ENCODE measurements around the gene DMAC2L.

DNA sequence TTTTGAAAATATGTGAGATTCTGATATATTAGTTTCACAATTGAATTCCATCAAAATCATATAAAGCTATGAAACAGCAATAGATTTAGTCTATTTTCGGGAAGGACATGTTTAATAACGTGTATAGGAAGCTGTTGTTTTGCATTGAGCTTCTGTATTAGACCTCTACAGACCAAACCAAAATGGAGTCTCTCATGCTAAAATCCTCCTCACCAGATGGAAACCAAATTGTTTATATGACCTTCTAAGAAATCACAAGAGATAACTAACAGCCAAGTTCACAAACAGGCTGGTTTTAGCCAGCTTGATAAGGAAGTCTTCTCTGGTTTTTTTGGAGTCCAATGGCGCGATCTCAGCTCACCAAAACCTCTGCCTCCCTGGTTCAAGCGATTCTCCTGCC is 24.0 kb upstream of the DMAC2L start:
- TF ChIP-seq, protein P1, sequence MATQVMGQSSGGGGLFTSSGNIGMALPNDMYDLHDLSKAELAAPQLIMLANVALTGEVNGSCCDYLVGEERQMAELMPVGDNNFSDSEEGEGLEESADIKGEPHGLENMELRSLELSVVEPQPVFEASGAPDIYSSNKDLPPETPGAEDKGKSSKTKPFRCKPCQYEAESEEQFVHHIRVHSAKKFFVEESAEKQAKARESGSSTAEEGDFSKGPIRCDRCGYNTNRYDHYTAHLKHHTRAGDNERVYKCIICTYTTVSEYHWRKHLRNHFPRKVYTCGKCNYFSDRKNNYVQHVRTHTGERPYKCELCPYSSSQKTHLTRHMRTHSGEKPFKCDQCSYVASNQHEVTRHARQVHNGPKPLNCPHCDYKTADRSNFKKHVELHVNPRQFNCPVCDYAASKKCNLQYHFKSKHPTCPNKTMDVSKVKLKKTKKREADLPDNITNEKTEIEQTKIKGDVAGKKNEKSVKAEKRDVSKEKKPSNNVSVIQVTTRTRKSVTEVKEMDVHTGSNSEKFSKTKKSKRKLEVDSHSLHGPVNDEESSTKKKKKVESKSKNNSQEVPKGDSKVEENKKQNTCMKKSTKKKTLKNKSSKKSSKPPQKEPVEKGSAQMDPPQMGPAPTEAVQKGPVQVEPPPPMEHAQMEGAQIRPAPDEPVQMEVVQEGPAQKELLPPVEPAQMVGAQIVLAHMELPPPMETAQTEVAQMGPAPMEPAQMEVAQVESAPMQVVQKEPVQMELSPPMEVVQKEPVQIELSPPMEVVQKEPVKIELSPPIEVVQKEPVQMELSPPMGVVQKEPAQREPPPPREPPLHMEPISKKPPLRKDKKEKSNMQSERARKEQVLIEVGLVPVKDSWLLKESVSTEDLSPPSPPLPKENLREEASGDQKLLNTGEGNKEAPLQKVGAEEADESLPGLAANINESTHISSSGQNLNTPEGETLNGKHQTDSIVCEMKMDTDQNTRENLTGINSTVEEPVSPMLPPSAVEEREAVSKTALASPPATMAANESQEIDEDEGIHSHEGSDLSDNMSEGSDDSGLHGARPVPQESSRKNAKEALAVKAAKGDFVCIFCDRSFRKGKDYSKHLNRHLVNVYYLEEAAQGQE (IDR thresholded peaks at IDR 0.05; ENCODE audit: insufficient read depth in 1 of 2, low read depth in 2 of 2, low read length in 1 of 2) = no peak
- TF ChIP-seq, protein P2, sequence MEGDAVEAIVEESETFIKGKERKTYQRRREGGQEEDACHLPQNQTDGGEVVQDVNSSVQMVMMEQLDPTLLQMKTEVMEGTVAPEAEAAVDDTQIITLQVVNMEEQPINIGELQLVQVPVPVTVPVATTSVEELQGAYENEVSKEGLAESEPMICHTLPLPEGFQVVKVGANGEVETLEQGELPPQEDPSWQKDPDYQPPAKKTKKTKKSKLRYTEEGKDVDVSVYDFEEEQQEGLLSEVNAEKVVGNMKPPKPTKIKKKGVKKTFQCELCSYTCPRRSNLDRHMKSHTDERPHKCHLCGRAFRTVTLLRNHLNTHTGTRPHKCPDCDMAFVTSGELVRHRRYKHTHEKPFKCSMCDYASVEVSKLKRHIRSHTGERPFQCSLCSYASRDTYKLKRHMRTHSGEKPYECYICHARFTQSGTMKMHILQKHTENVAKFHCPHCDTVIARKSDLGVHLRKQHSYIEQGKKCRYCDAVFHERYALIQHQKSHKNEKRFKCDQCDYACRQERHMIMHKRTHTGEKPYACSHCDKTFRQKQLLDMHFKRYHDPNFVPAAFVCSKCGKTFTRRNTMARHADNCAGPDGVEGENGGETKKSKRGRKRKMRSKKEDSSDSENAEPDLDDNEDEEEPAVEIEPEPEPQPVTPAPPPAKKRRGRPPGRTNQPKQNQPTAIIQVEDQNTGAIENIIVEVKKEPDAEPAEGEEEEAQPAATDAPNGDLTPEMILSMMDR (IDR thresholded peaks at IDR 0.05) = no peak
- no peak for TF ChIP-seq SIN3A (IDR thresholded peaks at IDR 0.05; ENCODE audit: borderline replicate concordance, insufficient read depth, low read depth, low read length)
